Nephron progenitor cell (in vitro differentiated cells): ENCODE measurements around the gene QRSL1.

Experiments used
- DNase-seq: peaks from one replicate; pipeline ENCODE4 v3.0.0; 2021
- H3K27ac Mint-ChIP-seq: 2 replicates; pipeline ENCODE4 v1.8.0; 2021; ENCODE audit warnings: mild to moderate bottlenecking, moderate library complexity, mixed read lengths
- H3K27me3 Mint-ChIP-seq: 2 replicates; pipeline ENCODE4 v1.8.0; 2021; ENCODE audit warnings: mild to moderate bottlenecking, low read depth, mixed read lengths; ENCODE audit not compliant: poor library complexity
- H3K36me3 Mint-ChIP-seq: 2 replicates; pipeline ENCODE4 v1.8.0; 2021; ENCODE audit warnings: low read depth, mixed read lengths
- H3K4me1 Mint-ChIP-seq: 2 replicates; pipeline ENCODE4 v1.8.0; 2021; ENCODE audit warnings: mixed read lengths
- H3K4me3 Mint-ChIP-seq: 2 replicates; pipeline ENCODE4 v1.8.0; 2021; ENCODE audit warnings: mild to moderate bottlenecking, moderate library complexity, mixed read lengths
- H3K9me3 Mint-ChIP-seq: 2 replicates; pipeline ENCODE4 v1.8.0; 2021; ENCODE audit warnings: mild to moderate bottlenecking, moderate library complexity, mixed read lengths
- TF ChIP-seq, protein P1 (sequence below): fragments of 200-600 bp; sonication (generic); IDR thresholded peaks from 2 replicates; pipeline ENCODE4 v1.5.0; 2021; ENCODE audit warnings: antibody characterized with exemption

QRSL1 gene

DNA sequence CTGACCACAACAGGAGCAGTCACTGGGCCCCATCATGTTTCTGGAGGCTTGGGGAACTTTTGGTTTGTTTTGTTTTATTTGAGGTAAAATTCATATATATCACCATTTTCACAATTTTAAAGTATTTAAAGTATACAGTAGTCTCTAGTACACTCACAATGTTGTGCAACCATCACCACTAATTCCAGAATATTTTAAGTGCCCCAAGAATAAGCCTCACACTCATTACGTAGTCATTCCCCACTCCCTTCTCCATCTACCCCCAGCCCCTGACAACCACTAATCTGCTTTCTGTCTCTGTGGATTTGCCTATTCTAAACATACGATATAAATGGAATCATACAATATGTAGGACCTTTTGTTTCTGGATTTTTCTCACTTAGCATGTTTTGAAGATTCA lies 29.0 kb upstream of the QRSL1 start:
- Mint-ChIP-seq H3K36me3 (peaks cover 44% of the 10 kb centered on the region), H3K27ac (no peak overlapping the region), H3K27me3 (no peaks in the 10 kb centered on the region), H3K4me3 (no peak overlapping the region), H3K4me1 (no peaks in the 10 kb centered on the region), H3K9me3 (peaks cover 13% of the 10 kb centered on the region)
- TF ChIP-seq, protein P1, sequence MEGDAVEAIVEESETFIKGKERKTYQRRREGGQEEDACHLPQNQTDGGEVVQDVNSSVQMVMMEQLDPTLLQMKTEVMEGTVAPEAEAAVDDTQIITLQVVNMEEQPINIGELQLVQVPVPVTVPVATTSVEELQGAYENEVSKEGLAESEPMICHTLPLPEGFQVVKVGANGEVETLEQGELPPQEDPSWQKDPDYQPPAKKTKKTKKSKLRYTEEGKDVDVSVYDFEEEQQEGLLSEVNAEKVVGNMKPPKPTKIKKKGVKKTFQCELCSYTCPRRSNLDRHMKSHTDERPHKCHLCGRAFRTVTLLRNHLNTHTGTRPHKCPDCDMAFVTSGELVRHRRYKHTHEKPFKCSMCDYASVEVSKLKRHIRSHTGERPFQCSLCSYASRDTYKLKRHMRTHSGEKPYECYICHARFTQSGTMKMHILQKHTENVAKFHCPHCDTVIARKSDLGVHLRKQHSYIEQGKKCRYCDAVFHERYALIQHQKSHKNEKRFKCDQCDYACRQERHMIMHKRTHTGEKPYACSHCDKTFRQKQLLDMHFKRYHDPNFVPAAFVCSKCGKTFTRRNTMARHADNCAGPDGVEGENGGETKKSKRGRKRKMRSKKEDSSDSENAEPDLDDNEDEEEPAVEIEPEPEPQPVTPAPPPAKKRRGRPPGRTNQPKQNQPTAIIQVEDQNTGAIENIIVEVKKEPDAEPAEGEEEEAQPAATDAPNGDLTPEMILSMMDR = no peak
- DNase-seq = no peak

DNA sequence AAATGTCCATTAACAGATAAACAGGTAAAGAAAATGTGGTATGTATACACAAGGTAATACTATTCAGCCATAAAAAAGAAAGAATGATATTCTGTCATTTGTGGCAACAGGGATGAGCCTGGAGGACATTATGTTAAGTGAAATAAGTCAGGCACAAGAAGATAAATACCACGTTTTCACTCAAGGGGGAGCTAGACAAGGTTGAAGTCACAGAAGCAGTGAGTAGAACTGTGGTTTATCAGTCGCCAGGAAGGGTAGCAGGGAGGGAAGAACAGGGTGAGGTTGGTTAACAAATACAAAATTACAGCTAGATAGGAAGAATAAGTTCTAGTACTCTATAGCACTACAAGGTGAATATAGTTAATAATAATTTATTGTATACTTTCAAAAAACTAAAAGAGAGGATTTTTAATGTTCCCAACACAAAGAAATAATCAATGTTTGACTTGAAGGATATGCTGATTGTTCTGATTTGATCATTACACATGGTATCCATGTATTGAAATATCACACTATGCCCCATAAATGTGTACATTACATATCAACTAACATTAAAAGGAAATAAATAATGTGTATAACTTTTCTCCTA lies 21.2 kb upstream of the QRSL1 start:
- Mint-ChIP-seq H3K27me3 (no peaks in the 10 kb centered on the region), H3K36me3 (peaks cover 21% of the 10 kb centered on the region), H3K4me1 (no peaks in the 10 kb centered on the region), H3K4me3 (no peak overlapping the region), H3K27ac (no peak overlapping the region), H3K9me3 (peaks cover 14% of the 10 kb centered on the region)
- TF ChIP-seq, protein P1 = peak; percentile 50
- no peak for DNase-seq

DNA sequence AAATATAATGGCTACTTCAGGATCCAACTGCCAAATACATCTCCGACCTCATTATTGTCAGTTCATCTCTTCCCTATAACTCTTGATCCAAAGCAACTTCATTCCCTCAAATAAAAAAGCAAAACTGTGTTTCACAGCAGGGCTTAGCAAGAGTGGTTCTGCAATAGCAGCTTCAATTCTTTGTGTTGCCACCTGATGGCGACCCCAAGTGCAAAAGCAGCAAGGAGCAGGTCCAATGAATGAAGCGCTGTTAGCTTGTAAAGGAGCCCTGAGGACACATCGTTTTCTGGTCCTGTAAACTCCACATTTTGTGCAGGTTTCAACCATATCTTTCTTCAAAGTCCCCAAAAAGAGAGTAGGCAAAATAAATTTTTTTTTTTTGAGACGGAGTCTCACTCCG lies 19.7 kb upstream of the QRSL1 start:
- TF ChIP-seq, protein P1 = peak; percentile 39
- Mint-ChIP-seq H3K4me1 (no peaks in the 10 kb centered on the region), H3K9me3 (peaks cover 14% of the 10 kb centered on the region), H3K4me3 (no peak overlapping the region), H3K27me3 (no peaks in the 10 kb centered on the region), H3K36me3 (peaks cover 21% of the 10 kb centered on the region), H3K27ac (no peak overlapping the region)
- DNase-seq = no peak

DNA sequence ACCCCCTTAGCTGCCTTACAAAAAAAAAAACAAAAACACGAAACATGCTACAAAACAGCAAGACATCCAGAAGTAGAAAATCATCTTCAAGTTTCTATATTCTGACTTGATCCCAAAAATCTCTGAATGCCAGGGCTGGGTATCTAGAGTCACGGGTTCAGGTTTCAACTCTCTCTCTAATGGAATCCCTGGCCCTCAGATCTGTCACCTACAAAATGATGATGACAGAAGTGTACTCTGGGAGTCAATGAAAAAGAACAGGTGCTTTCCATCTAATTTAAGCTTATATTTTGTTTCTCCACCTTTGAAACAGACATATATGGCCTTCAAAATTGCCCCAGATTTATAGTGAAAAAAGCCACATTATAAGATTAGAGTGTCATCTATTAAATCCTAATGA lies 18.3 kb upstream of the QRSL1 start:
- Mint-ChIP-seq H3K27ac (no peak overlapping the region), H3K4me3 (no peak overlapping the region), H3K4me1 (no peaks in the 10 kb centered on the region), H3K27me3 (no peaks in the 10 kb centered on the region), H3K9me3 (peaks cover 10% of the 10 kb centered on the region), H3K36me3 (peaks cover 15% of the 10 kb centered on the region)
- TF ChIP-seq, protein P1 = no peak
- DNase-seq = no peak

DNA sequence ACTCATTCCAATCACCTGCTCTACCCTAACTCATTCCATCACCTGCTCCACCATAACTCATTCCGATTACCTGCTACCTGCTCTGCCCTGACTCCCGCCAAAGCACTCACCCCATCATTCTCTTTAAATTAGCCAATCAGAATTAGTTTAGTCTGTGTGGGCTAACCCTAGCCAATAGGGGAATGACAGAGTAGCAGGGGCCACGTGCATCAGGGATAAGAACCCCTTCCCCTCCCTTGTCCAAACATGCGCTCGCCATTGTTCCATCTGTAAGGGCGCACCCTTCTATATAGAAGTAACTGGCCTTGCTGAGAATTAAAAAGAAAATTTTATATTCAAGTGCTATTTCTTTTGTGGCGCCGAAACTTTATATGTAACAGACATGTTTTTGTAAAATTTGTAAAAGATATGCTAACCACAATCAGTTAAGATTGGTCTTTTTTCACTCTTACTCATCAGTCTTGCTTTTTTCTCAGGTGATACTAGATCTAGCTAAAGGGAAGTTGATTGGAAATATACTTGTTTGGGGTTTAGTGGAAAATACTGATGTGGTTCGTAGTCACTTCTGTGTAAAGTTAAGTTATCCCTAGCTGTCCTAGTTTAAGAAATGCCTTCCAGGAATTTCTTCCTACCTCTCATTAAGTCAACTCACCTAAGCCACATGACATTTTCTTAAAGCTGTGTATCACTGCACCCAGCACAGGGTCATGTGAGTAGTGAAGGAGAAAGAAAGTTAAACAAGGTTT lies 16.5 kb upstream of the QRSL1 start:
- DNase-seq = no peak
- Mint-ChIP-seq H3K4me3 (no peak overlapping the region), H3K27ac (no peak overlapping the region), H3K36me3 (peaks cover 3% of the 10 kb centered on the region), H3K9me3 (no peaks in the 10 kb centered on the region), H3K4me1 (no peaks in the 10 kb centered on the region), H3K27me3 (no peaks in the 10 kb centered on the region)
- TF ChIP-seq, protein P1 = no peak

DNA sequence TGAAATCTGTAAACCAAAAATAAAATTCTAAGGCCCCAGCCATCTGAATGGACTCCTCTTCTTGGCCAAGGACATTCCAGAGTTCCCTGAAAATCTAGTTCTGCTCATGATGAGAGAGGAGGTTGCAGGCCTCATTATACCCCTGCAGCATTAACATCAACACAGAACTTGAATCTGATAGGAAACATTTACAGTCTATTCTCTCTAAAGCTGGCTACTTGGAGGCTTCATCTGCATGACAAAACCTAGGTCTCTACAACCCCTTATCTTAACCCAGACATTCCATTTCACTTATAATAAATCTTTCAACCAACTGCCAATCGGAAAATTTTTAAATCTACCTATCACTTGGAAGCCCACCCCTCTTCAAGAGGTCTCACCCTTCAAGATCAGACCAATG lies 15.8 kb upstream of the QRSL1 start:
- no peaks in the 10 kb centered on the region for H3K27me3 Mint-ChIP-seq
- H3K9me3 Mint-ChIP-seq = no peaks in the 10 kb centered on the region
- DNase-seq = no peak
- H3K4me1 Mint-ChIP-seq = no peaks in the 10 kb centered on the region
- H3K4me3 Mint-ChIP-seq = no peak overlapping the region
- no peak overlapping the region for H3K27ac Mint-ChIP-seq
- peaks cover 5% of the 10 kb centered on the region for H3K36me3 Mint-ChIP-seq
- TF ChIP-seq, protein P1 = no peak
